Ishikawa (cell line): Measurements from ENCODE around the gene PTHLH.

Experiments used
- CEBPB ChIP-seq: IDR thresholded peaks from 2 replicates; pipeline ENCODE4 v1.6.1; 2012
- CREB1 ChIP-seq: IDR thresholded peaks from 2 replicates; pipeline ENCODE4 v1.6.1; 2012; ENCODE audit warnings: low read depth
- EP300 ChIP-seq: IDR thresholded peaks from 2 replicates; pipeline ENCODE4 v1.6.1; 2012; ENCODE audit warnings: borderline replicate concordance
- FOXM1 ChIP-seq: IDR thresholded peaks from 2 replicates; pipeline ENCODE4 v1.6.1; 2012; ENCODE audit warnings: low read depth, borderline replicate concordance
- NFIC ChIP-seq: IDR thresholded peaks from 2 replicates; pipeline ENCODE4 v1.6.1; 2012
- RAD21 ChIP-seq: IDR thresholded peaks from 2 replicates; pipeline ENCODE4 v1.6.1; 2012; ENCODE audit warnings: low read depth
- TAF1 ChIP-seq: IDR thresholded peaks from 2 replicates; pipeline ENCODE4 v1.6.1; 2012; ENCODE audit warnings: low read depth, mild to moderate bottlenecking
- TCF12 ChIP-seq: IDR thresholded peaks from 2 replicates; pipeline ENCODE4 v1.6.1; 2012; ENCODE audit warnings: low read depth
- YY1 ChIP-seq: IDR thresholded peaks from 2 replicates; pipeline ENCODE4 v1.6.1; 2012; ENCODE audit warnings: low read depth
- TF ChIP-seq, protein P1 (sequence below): IDR thresholded peaks from 2 replicates; pipeline ENCODE4 v1.6.1; 2012
- TF ChIP-seq, protein P2 (sequence below): IDR thresholded peaks from 2 replicates; pipeline ENCODE4 v1.6.1; 2012
- TF ChIP-seq, protein P3 (sequence below): IDR thresholded peaks from 2 replicates; pipeline ENCODE4 v1.6.1; 2012; ENCODE audit warnings: low read depth, mild to moderate bottlenecking

DNA sequence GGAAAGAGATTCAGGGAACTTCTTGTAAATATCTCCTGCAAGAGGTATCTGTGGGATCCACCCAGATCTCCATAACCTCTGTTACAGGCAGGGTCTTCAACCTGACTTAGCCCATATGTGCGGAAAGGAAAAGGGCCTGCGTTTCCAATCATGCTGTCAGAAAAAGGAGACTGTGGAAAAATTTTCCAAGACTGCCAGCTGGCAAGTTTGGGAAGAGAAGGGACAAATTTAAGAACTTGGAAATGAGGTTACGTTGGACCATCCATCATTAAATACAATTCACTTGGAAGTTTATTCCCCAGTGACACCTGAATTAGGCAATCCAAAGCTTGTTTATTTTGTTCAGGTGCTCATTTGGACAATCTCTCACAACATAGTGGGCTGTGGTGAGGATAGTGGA lies 13.9 kb downstream of the PTHLH start:
- TF ChIP-seq NFIC (no peak), CEBPB (no peak), TCF12 (no peak), RAD21 (no peak), CREB1 (no peak), EP300 (no peak), YY1 (no peak), FOXM1 (no peak), TAF1 (no peak)
- TF ChIP-seq, protein P1, sequence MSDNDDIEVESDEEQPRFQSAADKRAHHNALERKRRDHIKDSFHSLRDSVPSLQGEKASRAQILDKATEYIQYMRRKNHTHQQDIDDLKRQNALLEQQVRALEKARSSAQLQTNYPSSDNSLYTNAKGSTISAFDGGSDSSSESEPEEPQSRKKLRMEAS, result no peak
- TF ChIP-seq, protein P2, sequence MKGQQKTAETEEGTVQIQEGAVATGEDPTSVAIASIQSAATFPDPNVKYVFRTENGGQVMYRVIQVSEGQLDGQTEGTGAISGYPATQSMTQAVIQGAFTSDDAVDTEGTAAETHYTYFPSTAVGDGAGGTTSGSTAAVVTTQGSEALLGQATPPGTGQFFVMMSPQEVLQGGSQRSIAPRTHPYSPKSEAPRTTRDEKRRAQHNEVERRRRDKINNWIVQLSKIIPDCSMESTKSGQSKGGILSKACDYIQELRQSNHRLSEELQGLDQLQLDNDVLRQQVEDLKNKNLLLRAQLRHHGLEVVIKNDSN, result no peak
- TF ChIP-seq, protein P3, sequence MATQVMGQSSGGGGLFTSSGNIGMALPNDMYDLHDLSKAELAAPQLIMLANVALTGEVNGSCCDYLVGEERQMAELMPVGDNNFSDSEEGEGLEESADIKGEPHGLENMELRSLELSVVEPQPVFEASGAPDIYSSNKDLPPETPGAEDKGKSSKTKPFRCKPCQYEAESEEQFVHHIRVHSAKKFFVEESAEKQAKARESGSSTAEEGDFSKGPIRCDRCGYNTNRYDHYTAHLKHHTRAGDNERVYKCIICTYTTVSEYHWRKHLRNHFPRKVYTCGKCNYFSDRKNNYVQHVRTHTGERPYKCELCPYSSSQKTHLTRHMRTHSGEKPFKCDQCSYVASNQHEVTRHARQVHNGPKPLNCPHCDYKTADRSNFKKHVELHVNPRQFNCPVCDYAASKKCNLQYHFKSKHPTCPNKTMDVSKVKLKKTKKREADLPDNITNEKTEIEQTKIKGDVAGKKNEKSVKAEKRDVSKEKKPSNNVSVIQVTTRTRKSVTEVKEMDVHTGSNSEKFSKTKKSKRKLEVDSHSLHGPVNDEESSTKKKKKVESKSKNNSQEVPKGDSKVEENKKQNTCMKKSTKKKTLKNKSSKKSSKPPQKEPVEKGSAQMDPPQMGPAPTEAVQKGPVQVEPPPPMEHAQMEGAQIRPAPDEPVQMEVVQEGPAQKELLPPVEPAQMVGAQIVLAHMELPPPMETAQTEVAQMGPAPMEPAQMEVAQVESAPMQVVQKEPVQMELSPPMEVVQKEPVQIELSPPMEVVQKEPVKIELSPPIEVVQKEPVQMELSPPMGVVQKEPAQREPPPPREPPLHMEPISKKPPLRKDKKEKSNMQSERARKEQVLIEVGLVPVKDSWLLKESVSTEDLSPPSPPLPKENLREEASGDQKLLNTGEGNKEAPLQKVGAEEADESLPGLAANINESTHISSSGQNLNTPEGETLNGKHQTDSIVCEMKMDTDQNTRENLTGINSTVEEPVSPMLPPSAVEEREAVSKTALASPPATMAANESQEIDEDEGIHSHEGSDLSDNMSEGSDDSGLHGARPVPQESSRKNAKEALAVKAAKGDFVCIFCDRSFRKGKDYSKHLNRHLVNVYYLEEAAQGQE, result no peak
